Esophagus muscularis mucosa (tissue), 3 donors: ENCODE results near the gene TMEM95.

ENCODE experiments used
- CTCF ChIP-seq, 3 experiments: fragments of 200-600 bp in 2 of 3; fragments of 450-650 bp in 1 of 3; sonication (generic) in 2 of 3; IDR thresholded peaks; one replicate each; pipeline ENCODE4 v1.5.1; 2017 to 2019; ENCODE audit warnings: antibody characterized with exemption in 3 of 3, mild to moderate bottlenecking in 2 of 3, moderate library complexity in 1 of 3
- POLR2AphosphoS5 ChIP-seq, 2 donors: sonication (generic); formaldehyde crosslinking; IDR thresholded peaks; one replicate each; pipeline ENCODE4 v1.6.1; 2017; ENCODE audit warnings: antibody characterized with exemption in 2 of 2

- TF ChIP-seq CTCF (IDR thresholded peaks at IDR 0.05) (no peak), POLR2AphosphoS5 (IDR thresholded peaks at IDR 0.05) (no peak)
Measured at GRCh38 chr17:7348478-7349242, 6.3 kb upstream of the TMEM95 start.
